HepG2 (cell line): ENCODE results near the gene GPR42. TPM values are rescaled to one million over a fixed set of nuclear protein-coding genes. Genes with fewer than 3 reads are reported as not detected.
A peak's percentile ranks its signal among the peaks of the same experiment; 100 is the strongest.

Experiments
- ATF3 ChIP-seq: sonication (generic); formaldehyde crosslinking; IDR thresholded peaks from 2 replicates; pipeline ENCODE4 v1.4.0; 2020; ENCODE audit warnings: missing genetic modification reagents
- DRAP1 ChIP-seq: IDR thresholded peaks from 2 replicates; pipeline ENCODE4 v1.6.1; 2016; ENCODE audit warnings: missing genetic modification reagents, missing compliant biosample characterization
- ETV5 ChIP-seq: IDR thresholded peaks from 2 replicates; pipeline ENCODE4 v1.6.1; 2018; ENCODE audit warnings: missing biosample characterization, missing genetic modification reagents, inconsistent platforms, borderline replicate concordance
- FOSL1 ChIP-seq: sonication (generic); formaldehyde crosslinking; IDR thresholded peaks from 2 replicates; pipeline ENCODE4 v1.9.0; 2021; ENCODE audit warnings: missing genetic modification reagents, borderline replicate concordance
- HNF1B ChIP-seq: sonication (generic); formaldehyde crosslinking; IDR thresholded peaks from 2 replicates; pipeline ENCODE4 v1.5.1; 2020; ENCODE audit warnings: mild to moderate bottlenecking, moderate library complexity, missing genetic modification reagents
- RARA ChIP-seq: IDR thresholded peaks from 2 replicates; pipeline ENCODE4 v1.6.1; 2016; ENCODE audit warnings: missing genetic modification reagents, missing compliant biosample characterization
- SMAD1 ChIP-seq: sonication (generic); formaldehyde crosslinking; IDR thresholded peaks from 2 replicates; pipeline ENCODE4 v1.4.0; 2020; ENCODE audit warnings: missing genetic modification reagents, low read depth, mild to moderate bottlenecking, borderline replicate concordance
- SP4 ChIP-seq: sonication (generic); formaldehyde crosslinking; IDR thresholded peaks from 2 replicates; pipeline ENCODE4 v1.8.1; 2023; ENCODE audit warnings: mild to moderate bottlenecking, missing genetic modification reagents
- TRIM22 ChIP-seq: fragments of 450-650 bp; IDR thresholded peaks from 2 replicates; pipeline ENCODE4 v1.6.1; 2017
- USF2 ChIP-seq, 2 experiments: sonication (generic) in 1 of 2; formaldehyde crosslinking in 1 of 2; IDR thresholded peaks; 2 replicates each; pipeline versions ENCODE4 v1.5.1 to v1.6.1; 2011 to 2020; ENCODE audit warnings: borderline replicate concordance in 1 of 2, low read depth in 1 of 2, low read length in 1 of 2, mild to moderate bottlenecking in 1 of 2, missing genetic modification reagents in 1 of 2, moderate library complexity in 1 of 2
- ZBTB2 ChIP-seq: sonication (generic); formaldehyde crosslinking; IDR thresholded peaks from 2 replicates; pipeline ENCODE4 v1.8.0; 2022; ENCODE audit warnings: low read depth, missing genetic modification reagents
- ZNF263 ChIP-seq: sonication (generic); formaldehyde crosslinking; IDR thresholded peaks from 2 replicates; pipeline ENCODE4 v1.4.0; 2020; ENCODE audit warnings: missing genetic modification reagents
- ZNF615 ChIP-seq: sonication (generic); formaldehyde crosslinking; IDR thresholded peaks from 2 replicates; pipeline ENCODE4 v1.5.0; 2020; ENCODE audit warnings: mild to moderate bottlenecking, missing genetic modification reagents, borderline replicate concordance
- ZNF792 ChIP-seq: IDR thresholded peaks from 2 replicates; pipeline ENCODE4 v1.6.1; 2016
- polyA plus RNA-seq, 8 experiments: library from polyadenylated mRNA; depleted of rRNA in 3 of 8; stranded (reverse) in 7 of 8; unstranded in 1 of 8; fragments of >200 nt; fragmentation: Illumina TruSeq in 4 of 8; extraction: Trizol in 4 of 8; gene quantifications; 2 replicates each; pipeline versions ENCODE4 v1.2.1 to v1.2.3, GENCODE V29; 2011 to 2016; ENCODE audit warnings: low read depth in 4 of 8, missing spikeins in 1 of 8, mixed read lengths in 1 of 8; ENCODE audit not compliant: insufficient read depth in 1 of 8
- total RNA-seq, 5 experiments: library from RNA; depleted of rRNA; stranded (reverse); fragments of >200 nt; fragmentation: Illumina TruSeq; extraction: Trizol; gene quantifications; 2 replicates each; pipeline ENCODE4 v1.2.3, GENCODE V29; 2016; ENCODE audit warnings: low read depth in 1 of 5
- TF ChIP-seq, protein P1 (sequence below): sonication (generic); formaldehyde crosslinking; IDR thresholded peaks from 2 replicates; pipeline ENCODE4 v1.5.1; 2020; ENCODE audit warnings: mild to moderate bottlenecking, missing genetic modification reagents, moderate library complexity

GPR42 gene
- total and polyA plus RNA-seq, 2 of the 13 experiments (the other 11 are each of a cell fraction or from before 2014, with no cell fraction given), result not detected

GRCh38 chr19:35352448-35353304, 18.2 kb upstream of the GPR42 start (continued):
- TF ChIP-seq, protein P1, sequence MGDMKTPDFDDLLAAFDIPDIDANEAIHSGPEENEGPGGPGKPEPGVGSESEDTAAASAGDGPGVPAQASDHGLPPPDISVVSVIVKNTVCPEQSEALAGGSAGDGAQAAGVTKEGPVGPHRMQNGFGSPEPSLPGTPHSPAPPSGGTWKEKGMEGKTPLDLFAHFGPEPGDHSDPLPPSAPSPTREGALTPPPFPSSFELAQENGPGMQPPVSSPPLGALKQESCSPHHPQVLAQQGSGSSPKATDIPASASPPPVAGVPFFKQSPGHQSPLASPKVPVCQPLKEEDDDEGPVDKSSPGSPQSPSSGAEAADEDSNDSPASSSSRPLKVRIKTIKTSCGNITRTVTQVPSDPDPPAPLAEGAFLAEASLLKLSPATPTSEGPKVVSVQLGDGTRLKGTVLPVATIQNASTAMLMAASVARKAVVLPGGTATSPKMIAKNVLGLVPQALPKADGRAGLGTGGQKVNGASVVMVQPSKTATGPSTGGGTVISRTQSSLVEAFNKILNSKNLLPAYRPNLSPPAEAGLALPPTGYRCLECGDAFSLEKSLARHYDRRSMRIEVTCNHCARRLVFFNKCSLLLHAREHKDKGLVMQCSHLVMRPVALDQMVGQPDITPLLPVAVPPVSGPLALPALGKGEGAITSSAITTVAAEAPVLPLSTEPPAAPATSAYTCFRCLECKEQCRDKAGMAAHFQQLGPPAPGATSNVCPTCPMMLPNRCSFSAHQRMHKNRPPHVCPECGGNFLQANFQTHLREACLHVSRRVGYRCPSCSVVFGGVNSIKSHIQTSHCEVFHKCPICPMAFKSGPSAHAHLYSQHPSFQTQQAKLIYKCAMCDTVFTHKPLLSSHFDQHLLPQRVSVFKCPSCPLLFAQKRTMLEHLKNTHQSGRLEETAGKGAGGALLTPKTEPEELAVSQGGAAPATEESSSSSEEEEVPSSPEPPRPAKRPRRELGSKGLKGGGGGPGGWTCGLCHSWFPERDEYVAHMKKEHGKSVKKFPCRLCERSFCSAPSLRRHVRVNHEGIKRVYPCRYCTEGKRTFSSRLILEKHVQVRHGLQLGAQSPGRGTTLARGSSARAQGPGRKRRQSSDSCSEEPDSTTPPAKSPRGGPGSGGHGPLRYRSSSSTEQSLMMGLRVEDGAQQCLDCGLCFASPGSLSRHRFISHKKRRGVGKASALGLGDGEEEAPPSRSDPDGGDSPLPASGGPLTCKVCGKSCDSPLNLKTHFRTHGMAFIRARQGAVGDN, result peak; percentile 52
- TF ChIP-seq ATF3 (CRISPR knock-in tag), result no peak
- TF ChIP-seq SMAD1 (CRISPR knock-in tag), result no peak; the same call in 1 of the 2 replicates
- TF ChIP-seq ZBTB2 (CRISPR knock-in tag), result no peak
- TF ChIP-seq ZNF792, result no peak
- TF ChIP-seq TRIM22, result no peak
- no peak for TF ChIP-seq ZNF263 (CRISPR knock-in tag)
- peak; percentile 65; the same call in 1 of the 2 replicates for TF ChIP-seq HNF1B
- TF ChIP-seq FOSL1 (CRISPR knock-in tag), result no peak
- TF ChIP-seq USF2 (IDR thresholded peaks at IDR 0.05; ENCODE audit: low read depth, low read length), result no peak
- no peak for TF ChIP-seq USF2 (CRISPR knock-in tag; IDR thresholded peaks at IDR 0.05; ENCODE audit: borderline replicate concordance)
- peak; percentile 45 for TF ChIP-seq RARA
- 0 out of 2 replicates have a peak, but pooled peaks have one; percentile 35 for TF ChIP-seq SP4 (CRISPR knock-in tag)
- TF ChIP-seq ZNF615 (CRISPR knock-in tag), result no peak
- TF ChIP-seq DRAP1 (CRISPR knock-in tag), result 0 out of 2 replicates have a peak, but pooled peaks have one; percentile 24
- peak; percentile 74; the same call in 1 of the 2 replicates for TF ChIP-seq ETV5 (CRISPR knock-in tag)
